Ureter (tissue), 1 donor: ENCODE measurements around the gene TSEN54. TPM values are rescaled to one million over a fixed set of nuclear protein-coding genes. Genes with fewer than 3 reads are reported as not detected.

ENCODE experiments used
- DNase-seq: peaks from one replicate; pipeline ENCODE4 v3.0.0-alpha.2; 2020; ENCODE audit warnings: low spot score
- total RNA-seq: library from RNA; stranded (reverse); gene quantifications from one replicate; pipeline ENCODE4 v1.2.4, GENCODE V29; 2023
- donor health status: DM: yes; HTN: yes; CAD: no.

Gene TSEN54
- total RNA-seq, 1 donor from 2014 or later, result 25.1 TPM

GRCh38 chr17:75542728-75543336 is 26.5 kb downstream of the TSEN54 start:
- DNase-seq, result no peak

- DNase-seq, result no peak
Observed at GRCh38 chr17:75544250-75544649, 27.9 kb downstream of the TSEN54 start.

DNA sequence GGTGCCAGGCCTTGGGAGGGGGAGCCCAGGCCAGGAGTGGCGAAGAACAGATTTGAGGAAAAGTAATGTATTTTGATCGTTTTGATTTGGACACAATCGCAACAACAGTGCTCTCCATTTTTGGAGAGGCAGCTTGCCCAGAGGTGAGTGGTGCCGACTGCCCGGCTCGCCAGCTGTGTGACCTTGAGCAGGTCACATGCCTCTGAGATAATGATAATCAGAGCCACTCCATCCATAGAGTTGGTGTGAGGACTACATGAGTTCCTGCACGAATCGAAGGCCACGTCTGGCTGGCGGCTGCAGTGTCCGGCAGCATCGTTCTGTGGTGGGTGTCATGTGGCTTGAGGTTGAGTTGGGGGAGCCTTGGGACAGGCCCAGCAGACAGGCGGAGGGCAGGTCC is 29.9 kb downstream of the TSEN54 start:
- no peak for DNase-seq

GRCh38 chr17:75547091-75547490 is 30.8 kb downstream of the TSEN54 start:
- no peak for DNase-seq

- DNase-seq, result no peak
Observed at GRCh38 chr17:75548813-75549212, 32.5 kb downstream of the TSEN54 start.

GRCh38 chr17:75549246-75550138 is 33.2 kb downstream of the TSEN54 start:
- peak; percentile 88 for DNase-seq

GRCh38 chr17:75550139-75550465 is 33.8 kb downstream of the TSEN54 start:
- DNase-seq, result no peak

- no peak for DNase-seq
Observed at GRCh38 chr17:75551266-75551665, 34.9 kb downstream of the TSEN54 start.

- DNase-seq, result no peak
Observed at GRCh38 chr17:75552425-75553294, 36.3 kb downstream of the TSEN54 start.

DNA sequence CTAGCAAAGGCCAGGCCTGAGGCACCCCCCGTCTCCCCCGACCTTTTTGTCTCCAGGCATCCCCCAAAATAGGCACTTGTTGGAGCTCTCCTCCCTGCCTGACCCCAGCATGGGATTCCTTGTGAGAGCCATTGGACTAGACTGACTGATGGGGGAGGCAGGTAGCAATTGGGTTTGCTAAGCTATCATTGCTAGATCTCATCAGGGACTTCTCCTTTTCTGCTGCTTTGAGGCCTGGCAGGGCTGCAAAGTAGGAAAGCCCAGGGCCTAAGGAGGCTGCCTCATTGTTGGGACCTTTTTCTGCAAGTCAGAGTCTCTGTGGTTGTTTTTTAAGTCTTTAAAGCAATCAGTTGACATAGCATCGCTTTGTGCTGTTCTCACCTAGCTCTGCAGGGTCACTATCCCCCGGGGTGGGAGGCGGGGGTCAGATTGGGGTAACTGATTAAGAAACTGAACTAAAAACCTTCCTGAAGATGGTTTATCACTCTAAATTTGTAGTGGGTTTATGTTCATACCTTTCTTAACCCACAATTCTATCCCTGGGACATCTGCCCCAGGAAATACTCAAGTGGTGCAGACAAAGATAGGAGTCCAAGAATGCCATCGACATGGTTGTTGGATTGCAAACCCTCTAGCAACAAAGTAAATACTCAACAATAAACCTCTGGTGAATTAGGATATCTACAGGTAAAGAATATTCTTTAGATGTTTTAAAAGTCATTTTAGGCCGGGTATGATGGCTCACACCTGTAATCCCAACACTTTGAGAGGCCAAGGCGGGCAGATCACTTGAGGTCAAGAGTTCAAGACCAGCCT is 37.2 kb downstream of the TSEN54 start:
- no peak for DNase-seq

GRCh38 chr17:75555679-75556153 is 39.4 kb downstream of the TSEN54 start:
- no peak for DNase-seq

GRCh38 chr17:75557075-75557851 is 40.9 kb downstream of the TSEN54 start:
- DNase-seq, result peak; percentile 68

- no peak for DNase-seq
Observed at GRCh38 chr17:75557852-75558665, 41.7 kb downstream of the TSEN54 start.

DNA sequence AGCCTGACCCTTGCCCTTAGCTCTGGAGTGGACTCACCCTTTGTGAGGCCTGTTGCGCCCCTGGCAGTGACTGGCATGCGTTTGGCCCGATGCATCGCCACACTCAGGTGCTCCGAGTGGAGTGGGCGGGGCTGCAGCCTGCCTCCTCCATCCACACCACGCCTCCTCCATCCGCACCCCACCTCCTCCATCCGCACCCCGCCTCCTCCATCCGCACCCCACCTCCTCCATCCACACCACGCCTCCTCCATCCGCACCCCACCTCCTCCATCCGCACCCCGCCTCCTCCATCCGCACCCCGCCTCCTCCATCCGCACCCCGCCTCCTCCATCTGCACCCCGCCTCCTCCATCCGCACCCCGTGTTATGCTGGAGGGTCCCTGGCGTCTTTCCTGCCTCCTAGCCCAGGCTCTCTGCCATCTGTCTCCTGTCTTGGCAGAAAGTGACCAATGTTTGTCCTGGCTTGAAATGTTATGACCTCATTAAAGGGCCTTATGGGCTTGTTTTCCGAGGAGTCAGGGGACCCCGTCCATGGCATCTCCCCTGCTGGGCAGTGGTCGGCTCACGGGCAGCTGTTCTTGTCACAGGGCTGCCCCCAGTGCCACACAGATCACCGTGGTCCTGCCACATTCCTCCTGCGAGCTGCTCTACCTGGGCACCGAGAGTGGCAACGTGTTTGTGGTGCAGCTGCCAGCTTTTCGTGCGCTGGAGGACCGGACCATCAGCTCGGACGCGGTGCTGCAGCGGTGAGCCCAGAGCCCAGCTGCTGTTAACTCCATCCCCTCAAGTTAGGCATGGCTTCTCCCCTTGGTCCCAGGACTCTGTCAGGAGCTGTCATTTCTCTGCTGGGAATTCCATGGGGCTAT is 42.6 kb downstream of the TSEN54 start:
- DNase-seq, result no peak

DNA sequence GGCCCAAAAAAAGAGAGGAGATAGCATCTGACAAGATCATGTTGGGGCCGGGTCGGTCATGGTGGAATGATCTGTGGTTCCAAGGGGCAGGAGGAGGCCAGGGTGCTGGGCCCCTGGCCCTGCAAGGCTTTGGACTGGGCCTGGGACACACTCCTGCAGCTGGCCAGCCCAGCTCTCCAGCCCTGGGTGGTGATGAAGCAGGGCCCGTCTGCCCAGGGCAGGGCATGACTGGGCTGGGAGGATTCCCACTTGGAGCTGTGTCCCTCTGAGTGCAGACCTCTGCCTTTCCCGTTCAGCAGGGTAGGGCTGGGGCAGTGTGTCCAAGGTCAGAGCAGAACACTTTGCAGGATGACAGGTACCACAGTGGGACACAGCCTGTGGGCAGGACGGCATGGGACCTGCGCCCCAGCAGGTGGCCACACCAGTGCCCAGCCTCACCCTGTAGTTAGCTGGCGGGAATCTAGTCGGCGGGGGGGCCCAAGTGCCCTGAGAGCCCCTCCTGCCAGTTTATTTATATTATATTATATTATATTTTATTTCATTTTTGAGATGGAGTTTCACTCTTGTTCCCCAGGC is 43.7 kb downstream of the TSEN54 start:
- DNase-seq, result no peak

GRCh38 chr17:75561927-75562603 is 45.7 kb downstream of the TSEN54 start:
- no peak for DNase-seq

DNA sequence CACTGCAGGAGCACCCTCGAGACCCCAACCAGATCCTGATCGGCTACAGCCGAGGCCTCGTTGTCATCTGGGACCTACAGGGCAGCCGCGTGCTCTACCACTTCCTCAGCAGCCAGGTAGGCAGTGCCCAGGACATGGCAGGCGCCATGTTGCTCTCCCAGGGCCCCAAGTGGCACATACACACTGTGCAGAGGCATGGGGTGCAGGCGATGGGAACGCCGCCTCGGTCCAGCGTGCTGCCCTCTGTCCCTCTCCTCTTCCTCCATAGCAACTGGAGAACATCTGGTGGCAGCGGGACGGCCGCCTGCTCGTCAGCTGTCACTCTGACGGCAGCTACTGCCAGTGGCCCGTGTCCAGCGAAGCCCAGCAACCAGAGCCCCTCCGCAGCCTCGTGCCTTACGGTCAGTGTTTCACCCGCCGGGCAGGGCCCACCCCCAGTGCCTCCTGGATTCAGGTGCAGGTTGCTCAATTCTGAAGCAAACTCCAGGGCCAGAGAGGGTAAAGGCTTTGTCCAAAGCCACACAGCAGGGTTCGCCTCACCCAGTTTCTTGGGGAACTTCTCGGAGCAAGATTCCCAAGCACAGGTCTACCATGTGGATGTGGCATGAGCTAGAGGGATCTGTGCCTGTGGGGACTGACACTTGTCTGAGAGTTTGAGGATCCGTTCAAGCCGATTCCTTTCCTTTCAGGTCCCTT is 46.9 kb downstream of the TSEN54 start:
- DNase-seq, result no peak
